HEK293 (cell line): ENCODE results near the gene SCNN1A.

Source experiments
- CTCF ChIA-PET: fragments of 350-600 bp; formaldehyde crosslinking; extraction: SDS; loops from one replicate; lab custom pipeline; 2021; ENCODE audit warnings: antibody characterized with exemption; lab: Yijun Ruan, JAX
- POLR2A ChIA-PET: fragments of 300-600 bp; formaldehyde crosslinking; extraction: SDS; loops from one replicate; lab custom pipeline; 2020; ENCODE audit warnings: antibody characterized with exemption, inconsistent platforms; lab: Yijun Ruan, JAX
- H3K27ac ChIP-seq: fragments of 200-500 bp; sonication (Bioruptor generic); 2 replicates; pipeline ENCODE4 v1.5.1; 2014; ENCODE audit warnings: low read depth, low read length, control low read depth, inconsistent platforms; ENCODE audit errors: extremely low read depth
- H3K36me3 ChIP-seq, 2 experiments: fragments of 200-500 bp in 1 of 2; sonication (Bioruptor generic) in 1 of 2; 1 replicate in 1 of 2; 2 replicates in 1 of 2; pipeline ENCODE4 v1.5.1; 2014 to 2017; ENCODE audit warnings: inconsistent platforms in 2 of 2, low read length in 2 of 2; ENCODE audit not compliant: control insufficient read depth in 2 of 2, insufficient read depth in 1 of 2
- H3K4me1 ChIP-seq: fragments of 200-500 bp; sonication (Bioruptor generic); 2 replicates; pipeline ENCODE4 v1.5.1; 2014; ENCODE audit warnings: mild to moderate bottlenecking, low read length, inconsistent platforms; ENCODE audit not compliant: control insufficient read depth, insufficient read depth
- H3K4me3 ChIP-seq: 2 replicates; pipeline ENCODE4 v1.5.1; 2011; ENCODE audit warnings: low read depth, mild to moderate bottlenecking, control low read depth, low read length, moderate library complexity
- H3K9me3 ChIP-seq: fragments of 200-500 bp; sonication (Bioruptor generic); 2 replicates; pipeline ENCODE4 v1.5.1; 2014; ENCODE audit warnings: low read depth, low read length, inconsistent platforms; ENCODE audit not compliant: control insufficient read depth, insufficient read depth
- CTCF ChIP-seq: fragments of 450-650 bp; formaldehyde crosslinking; IDR thresholded peaks from 2 replicates; pipeline ENCODE4 v1.5.1; 2016; ENCODE audit warnings: missing biosample characterization, missing genetic modification characterization
- HOXA7 ChIP-seq: sonication (generic); formaldehyde crosslinking; IDR thresholded peaks from 2 replicates; pipeline ENCODE4 v1.8.1; 2022; ENCODE audit warnings: missing genetic modification reagents, borderline replicate concordance
- PRDM4 ChIP-seq: fragments of 450-650 bp; formaldehyde crosslinking; IDR thresholded peaks from 2 replicates; pipeline ENCODE4 v1.5.1; 2017; ENCODE audit warnings: missing biosample characterization, missing genetic modification characterization
- RBAK ChIP-seq: fragments of 450-650 bp; formaldehyde crosslinking; IDR thresholded peaks from 2 replicates; pipeline ENCODE4 v1.5.1; 2016; ENCODE audit warnings: missing biosample characterization, missing genetic modification characterization
- SALL2 ChIP-seq: fragments of 450-650 bp; formaldehyde crosslinking; IDR thresholded peaks from 2 replicates; pipeline ENCODE4 v1.5.0; 2017; ENCODE audit warnings: missing biosample characterization, mild to moderate bottlenecking, missing genetic modification characterization, borderline replicate concordance
- ZBTB21 ChIP-seq: fragments of 450-650 bp; formaldehyde crosslinking; IDR thresholded peaks from 2 replicates; pipeline ENCODE4 v1.5.1; 2017; ENCODE audit warnings: missing biosample characterization, missing genetic modification characterization
- ZNF157 ChIP-seq: fragments of 450-650 bp; formaldehyde crosslinking; IDR thresholded peaks from 2 replicates; pipeline ENCODE4 v1.5.1; 2016; ENCODE audit warnings: missing biosample characterization, missing genetic modification characterization
- ZNF169 ChIP-seq: fragments of 450-650 bp; formaldehyde crosslinking; IDR thresholded peaks from 2 replicates; pipeline ENCODE4 v1.5.1; 2016; ENCODE audit warnings: missing biosample characterization, missing genetic modification characterization
- ZNF280D ChIP-seq: fragments of 450-650 bp; formaldehyde crosslinking; IDR thresholded peaks from 2 replicates; pipeline ENCODE4 v1.5.1; 2016; ENCODE audit warnings: missing biosample characterization, missing genetic modification characterization
- ZNF404 ChIP-seq: fragments of 450-650 bp; formaldehyde crosslinking; IDR thresholded peaks from 2 replicates; pipeline ENCODE4 v1.5.1; 2017; ENCODE audit warnings: missing biosample characterization, missing genetic modification characterization
- ZNF571 ChIP-seq: fragments of 450-650 bp; formaldehyde crosslinking; IDR thresholded peaks from 2 replicates; pipeline ENCODE4 v1.5.0; 2017; ENCODE audit warnings: missing biosample characterization, missing genetic modification characterization
- ZNF624 ChIP-seq: fragments of 450-650 bp; formaldehyde crosslinking; IDR thresholded peaks from 2 replicates; pipeline ENCODE4 v1.5.1; 2017; ENCODE audit warnings: missing biosample characterization, missing genetic modification characterization
- ZNF670 ChIP-seq: fragments of 450-650 bp; formaldehyde crosslinking; IDR thresholded peaks from 2 replicates; pipeline ENCODE4 v1.5.1; 2016; ENCODE audit warnings: missing biosample characterization, missing genetic modification characterization, low read depth
- ZNF704 ChIP-seq: fragments of 450-650 bp; formaldehyde crosslinking; IDR thresholded peaks from 2 replicates; pipeline ENCODE4 v1.5.1; 2016; ENCODE audit warnings: missing biosample characterization, missing genetic modification characterization
- ZNF76 ChIP-seq: fragments of 450-650 bp; formaldehyde crosslinking; IDR thresholded peaks from 2 replicates; pipeline ENCODE4; 2016; ENCODE audit warnings: low read depth, missing biosample characterization, missing genetic modification characterization, borderline replicate concordance
- TF ChIP-seq, protein P1 (sequence below): fragments of 450-650 bp; formaldehyde crosslinking; IDR thresholded peaks from 2 replicates; pipeline ENCODE4 v1.5.1; 2016; ENCODE audit warnings: missing biosample characterization, missing genetic modification characterization, borderline replicate concordance
- TF ChIP-seq, protein P2 (sequence below): fragments of 450-650 bp; formaldehyde crosslinking; IDR thresholded peaks from 2 replicates; pipeline ENCODE4 v1.5.1; 2016; ENCODE audit warnings: missing biosample characterization, missing genetic modification characterization

The SCNN1A gene

DNA sequence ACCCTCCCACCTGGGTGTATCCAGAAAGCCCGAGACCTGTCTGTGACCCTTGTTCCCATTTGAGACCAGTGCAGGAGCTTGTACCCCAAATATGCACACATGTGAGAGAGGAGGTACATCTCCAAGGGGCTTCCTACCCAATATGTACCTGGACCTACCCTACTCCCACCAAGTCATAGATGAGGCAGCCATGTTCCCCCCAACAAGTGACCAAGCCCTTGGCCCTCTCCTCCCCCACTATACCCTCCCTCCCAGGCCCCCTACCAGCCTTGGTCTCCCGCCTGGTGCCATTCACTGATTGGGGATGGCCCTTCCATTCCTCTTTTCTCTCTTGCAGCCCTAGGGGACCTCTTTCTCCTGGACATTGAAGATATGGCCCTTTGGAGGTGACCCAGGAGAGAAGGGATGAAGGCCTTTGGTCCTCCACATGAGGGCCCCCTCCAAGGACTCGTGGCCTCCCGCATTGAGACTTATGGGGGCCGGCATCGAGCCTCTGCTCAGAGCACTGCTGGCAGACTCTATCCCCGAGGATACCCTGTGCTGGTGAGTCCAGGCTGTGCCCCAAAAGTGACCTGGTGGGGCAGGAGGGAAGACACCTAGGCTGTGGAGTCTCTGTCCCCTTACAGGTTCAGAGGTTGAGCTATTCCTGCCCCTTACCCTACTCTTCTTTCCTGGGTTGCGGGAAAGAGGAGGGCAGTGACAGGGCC lies 63.4 kb downstream of the SCNN1A start:
- Histone ChIP-seq H3K27ac (no peak overlapping the region), H3K9me3 (no peaks in the 10 kb centered on the region), H3K4me3 (no peak overlapping the region), H3K36me3 (no peaks in the 10 kb centered on the region), H3K4me1 (no peaks in the 10 kb centered on the region)
- POLR2A ChIA-PET: no interaction called here
- CTCF ChIA-PET: interaction anchor here (0.6 kb wide), 2 partner anchors 247 to 364 kb away, joined by 3 read pairs; no protein-coding TSS in a partner anchor
- TF ChIP-seq ZNF670 (no peak), PRDM4 (tag by site-specific recombination) (no peak), ZNF280D (no peak), RBAK (no peak), ZNF404 (no peak), ZBTB21 (no peak), ZNF624 (tag by site-specific recombination) (no peak), CTCF (tag by site-specific recombination) (no peak), SALL2 (tag by site-specific recombination) (no peak), ZNF571 (no peak), ZNF76 (tag by site-specific recombination) (no peak), HOXA7 (CRISPR knock-in tag) (no peak), ZNF704 (tag by site-specific recombination) (no peak), ZNF169 (tag by site-specific recombination) (no peak), ZNF157 (tag by site-specific recombination) (no peak)
- TF ChIP-seq, protein P1, sequence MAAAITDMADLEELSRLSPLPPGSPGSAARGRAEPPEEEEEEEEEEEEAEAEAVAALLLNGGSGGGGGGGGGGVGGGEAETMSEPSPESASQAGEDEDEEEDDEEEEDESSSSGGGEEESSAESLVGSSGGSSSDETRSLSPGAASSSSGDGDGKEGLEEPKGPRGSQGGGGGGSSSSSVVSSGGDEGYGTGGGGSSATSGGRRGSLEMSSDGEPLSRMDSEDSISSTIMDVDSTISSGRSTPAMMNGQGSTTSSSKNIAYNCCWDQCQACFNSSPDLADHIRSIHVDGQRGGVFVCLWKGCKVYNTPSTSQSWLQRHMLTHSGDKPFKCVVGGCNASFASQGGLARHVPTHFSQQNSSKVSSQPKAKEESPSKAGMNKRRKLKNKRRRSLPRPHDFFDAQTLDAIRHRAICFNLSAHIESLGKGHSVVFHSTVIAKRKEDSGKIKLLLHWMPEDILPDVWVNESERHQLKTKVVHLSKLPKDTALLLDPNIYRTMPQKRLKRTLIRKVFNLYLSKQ (tag by site-specific recombination): no peak
- TF ChIP-seq, protein P2, sequence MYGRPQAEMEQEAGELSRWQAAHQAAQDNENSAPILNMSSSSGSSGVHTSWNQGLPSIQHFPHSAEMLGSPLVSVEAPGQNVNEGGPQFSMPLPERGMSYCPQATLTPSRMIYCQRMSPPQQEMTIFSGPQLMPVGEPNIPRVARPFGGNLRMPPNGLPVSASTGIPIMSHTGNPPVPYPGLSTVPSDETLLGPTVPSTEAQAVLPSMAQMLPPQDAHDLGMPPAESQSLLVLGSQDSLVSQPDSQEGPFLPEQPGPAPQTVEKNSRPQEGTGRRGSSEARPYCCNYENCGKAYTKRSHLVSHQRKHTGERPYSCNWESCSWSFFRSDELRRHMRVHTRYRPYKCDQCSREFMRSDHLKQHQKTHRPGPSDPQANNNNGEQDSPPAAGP (tag by site-specific recombination): no peak
